Body of pancreas (tissue), 4 donors: Measurements from ENCODE around the gene JOSD1.

Source experiments
- CTCF ChIP-seq, 7 experiments: fragments of 450-650 bp in 4 of 7; fragments of 200-600 bp in 3 of 7; sonication (generic) in 3 of 7; IDR thresholded peaks; one replicate each; pipeline ENCODE4 v1.5.1; 2016 to 2019; ENCODE audit warnings: antibody characterized with exemption in 7 of 7
- POLR2A ChIP-seq, 3 donors: fragments of 450-650 bp; IDR thresholded peaks; one replicate each; pipeline ENCODE4 v1.6.1; 2016; ENCODE audit warnings: antibody characterized with exemption in 3 of 3, mild to moderate bottlenecking in 2 of 3

- no peak for TF ChIP-seq CTCF (IDR thresholded peaks at IDR 0.05)
- TF ChIP-seq POLR2A (IDR thresholded peaks at IDR 0.05) = no peak
These were observed 29.7 kb upstream of the JOSD1 start for GRCh38 chr22:38730411-38730871.
